Epithelial cell of proximal tubule (primary cell): ENCODE results near the gene CPNE2. TPM values are rescaled to one million over a fixed set of nuclear protein-coding genes. Genes with fewer than 3 reads are reported as not detected.

Source experiments
- DNase-seq: peaks from one replicate; pipeline ENCODE4 v3.0.0-alpha.2; 2011; ENCODE audit warnings: low read depth
- H3K4me3 ChIP-seq: 2 replicates; pipeline ENCODE4 v1.5.1; 2011; ENCODE audit warnings: low read depth, mild to moderate bottlenecking, low read length
- CTCF ChIP-seq: conservative IDR thresholded peaks from 2 replicates; pipeline ENCODE4 v1.5.1; 2012; ENCODE audit warnings: low read depth, mild to moderate bottlenecking, low read length
- total RNA-seq: library from RNA; depleted of rRNA; stranded (reverse); fragments of >200 nt; gene quantifications from 2 replicates; pipeline ENCODE4 v1.2.3, GENCODE V29; 2015

CPNE2 gene
- total RNA-seq, 1 donor from 2014 or later: 44.9 TPM

- TF ChIP-seq CTCF: no peak
Observed at GRCh38 chr16:57091200-57091974, 996 bp upstream of the CPNE2 start.

GRCh38 chr16:57092786-57093411 is 516 bp downstream of the CPNE2 start:
- peak overlapping the region; percentile 66 for H3K4me3 ChIP-seq
- TF ChIP-seq CTCF: peak; percentile 46
- no peak for DNase-seq

More at GRCh38 chr16:57091200-57091974, 996 bp upstream of the CPNE2 start:
- DNase-seq: no peak
- H3K4me3 ChIP-seq: peak overlapping the region; percentile 66

- no peak for DNase-seq
- H3K4me3 ChIP-seq: peak overlapping the region; percentile 66
- no peak for TF ChIP-seq CTCF
Observed at GRCh38 chr16:57093666-57094564, 1.5 kb downstream of the CPNE2 start.

- TF ChIP-seq CTCF: no peak
- H3K4me3 ChIP-seq: no peak overlapping the region
- no peak for DNase-seq
Observed at GRCh38 chr16:57094911-57095310, 2.5 kb downstream of the CPNE2 start.

- DNase-seq: no peak
- no peak overlapping the region for H3K4me3 ChIP-seq
- TF ChIP-seq CTCF: no peak
Observed at GRCh38 chr16:57096192-57096591, 3.8 kb downstream of the CPNE2 start.

GRCh38 chr16:57096793-57097192 is 4.4 kb downstream of the CPNE2 start:
- no peak for DNase-seq
- H3K4me3 ChIP-seq: no peak overlapping the region
- no peak for TF ChIP-seq CTCF
